DOHH2 (cell line): ENCODE measurements around the gene ANKRD23.

Experiments used
- EZH2phosphoT487 ChIP-seq: fragments of 200-600 bp; sonication (generic); IDR thresholded peaks from 2 replicates; pipeline ENCODE4 v1.6.1; 2017; ENCODE audit warnings: borderline replicate concordance, mild to moderate bottlenecking, antibody characterized with exemption, low read length, moderate library complexity, mixed read lengths
- TF ChIP-seq, protein P1 (sequence below): fragments of 200-600 bp; sonication (generic); IDR thresholded peaks from one replicate; pipeline ENCODE4 v1.5.1; 2014; ENCODE audit warnings: antibody characterized with exemption, mild to moderate bottlenecking, low read depth, low read length; ENCODE audit not compliant: poor library complexity, severe bottlenecking

- TF ChIP-seq, protein P1, sequence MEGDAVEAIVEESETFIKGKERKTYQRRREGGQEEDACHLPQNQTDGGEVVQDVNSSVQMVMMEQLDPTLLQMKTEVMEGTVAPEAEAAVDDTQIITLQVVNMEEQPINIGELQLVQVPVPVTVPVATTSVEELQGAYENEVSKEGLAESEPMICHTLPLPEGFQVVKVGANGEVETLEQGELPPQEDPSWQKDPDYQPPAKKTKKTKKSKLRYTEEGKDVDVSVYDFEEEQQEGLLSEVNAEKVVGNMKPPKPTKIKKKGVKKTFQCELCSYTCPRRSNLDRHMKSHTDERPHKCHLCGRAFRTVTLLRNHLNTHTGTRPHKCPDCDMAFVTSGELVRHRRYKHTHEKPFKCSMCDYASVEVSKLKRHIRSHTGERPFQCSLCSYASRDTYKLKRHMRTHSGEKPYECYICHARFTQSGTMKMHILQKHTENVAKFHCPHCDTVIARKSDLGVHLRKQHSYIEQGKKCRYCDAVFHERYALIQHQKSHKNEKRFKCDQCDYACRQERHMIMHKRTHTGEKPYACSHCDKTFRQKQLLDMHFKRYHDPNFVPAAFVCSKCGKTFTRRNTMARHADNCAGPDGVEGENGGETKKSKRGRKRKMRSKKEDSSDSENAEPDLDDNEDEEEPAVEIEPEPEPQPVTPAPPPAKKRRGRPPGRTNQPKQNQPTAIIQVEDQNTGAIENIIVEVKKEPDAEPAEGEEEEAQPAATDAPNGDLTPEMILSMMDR, result no peak
- no peak for TF ChIP-seq EZH2phosphoT487
These were observed 44.8 kb downstream of the ANKRD23 start for GRCh38 chr2:96798733-96799622.
